GM12874 (cell line): ENCODE results near the gene CLASP1.

Source experiments
- TF ChIP-seq, protein P1 (sequence below): IDR thresholded peaks from 2 replicates; pipeline ENCODE4 v1.5.1; 2011; ENCODE audit warnings: low read depth, mild to moderate bottlenecking, control low read depth, low read length, moderate library complexity; ENCODE audit not compliant: insufficient read depth

Gene CLASP1

DNA sequence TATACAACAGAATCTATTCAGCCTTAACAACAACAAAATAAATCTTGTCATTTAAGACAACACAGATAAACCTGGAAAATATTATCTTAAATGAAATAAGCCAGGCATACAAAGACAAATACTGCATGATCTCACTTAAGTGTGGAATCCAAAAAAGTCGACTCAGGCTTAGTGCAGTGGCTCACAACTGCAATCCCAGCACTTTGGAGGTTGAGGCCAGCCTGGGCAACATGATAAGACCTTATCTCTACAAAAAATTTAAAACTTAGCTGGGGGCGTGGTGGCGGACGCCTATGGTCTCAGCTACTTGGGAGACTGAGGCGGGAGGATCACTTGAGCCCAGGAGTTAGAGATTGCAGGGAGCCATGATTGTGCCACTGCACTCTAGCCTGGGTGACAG lies 193.8 kb downstream of the CLASP1 start:
- TF ChIP-seq, protein P1, sequence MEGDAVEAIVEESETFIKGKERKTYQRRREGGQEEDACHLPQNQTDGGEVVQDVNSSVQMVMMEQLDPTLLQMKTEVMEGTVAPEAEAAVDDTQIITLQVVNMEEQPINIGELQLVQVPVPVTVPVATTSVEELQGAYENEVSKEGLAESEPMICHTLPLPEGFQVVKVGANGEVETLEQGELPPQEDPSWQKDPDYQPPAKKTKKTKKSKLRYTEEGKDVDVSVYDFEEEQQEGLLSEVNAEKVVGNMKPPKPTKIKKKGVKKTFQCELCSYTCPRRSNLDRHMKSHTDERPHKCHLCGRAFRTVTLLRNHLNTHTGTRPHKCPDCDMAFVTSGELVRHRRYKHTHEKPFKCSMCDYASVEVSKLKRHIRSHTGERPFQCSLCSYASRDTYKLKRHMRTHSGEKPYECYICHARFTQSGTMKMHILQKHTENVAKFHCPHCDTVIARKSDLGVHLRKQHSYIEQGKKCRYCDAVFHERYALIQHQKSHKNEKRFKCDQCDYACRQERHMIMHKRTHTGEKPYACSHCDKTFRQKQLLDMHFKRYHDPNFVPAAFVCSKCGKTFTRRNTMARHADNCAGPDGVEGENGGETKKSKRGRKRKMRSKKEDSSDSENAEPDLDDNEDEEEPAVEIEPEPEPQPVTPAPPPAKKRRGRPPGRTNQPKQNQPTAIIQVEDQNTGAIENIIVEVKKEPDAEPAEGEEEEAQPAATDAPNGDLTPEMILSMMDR, result no peak

DNA sequence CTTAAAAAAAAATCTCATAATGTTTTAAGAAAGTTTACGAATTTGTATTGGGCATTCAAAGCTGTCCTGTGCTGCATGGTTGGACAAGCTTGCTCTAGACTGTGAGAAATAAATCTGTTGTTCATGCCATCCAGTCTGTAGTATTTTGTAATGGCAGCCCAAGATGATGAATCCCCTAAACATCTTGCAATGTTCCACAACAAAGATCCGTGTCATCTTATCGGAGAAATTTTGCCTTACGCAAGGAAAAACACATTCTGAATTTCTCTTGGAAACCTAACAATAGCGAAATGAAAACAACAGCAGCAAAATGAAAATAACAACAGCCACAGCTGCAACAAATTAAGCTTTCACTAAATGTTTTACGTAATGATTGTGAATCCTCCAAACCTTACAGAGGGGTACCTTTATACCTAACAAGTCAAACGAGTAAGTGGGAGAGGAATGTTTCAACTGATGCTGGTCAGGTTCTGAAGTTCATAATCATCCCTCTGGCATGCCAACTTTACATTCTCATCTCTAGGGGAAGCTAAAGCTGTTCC lies 194.6 kb downstream of the CLASP1 start:
- TF ChIP-seq, protein P1, result no peak

DNA sequence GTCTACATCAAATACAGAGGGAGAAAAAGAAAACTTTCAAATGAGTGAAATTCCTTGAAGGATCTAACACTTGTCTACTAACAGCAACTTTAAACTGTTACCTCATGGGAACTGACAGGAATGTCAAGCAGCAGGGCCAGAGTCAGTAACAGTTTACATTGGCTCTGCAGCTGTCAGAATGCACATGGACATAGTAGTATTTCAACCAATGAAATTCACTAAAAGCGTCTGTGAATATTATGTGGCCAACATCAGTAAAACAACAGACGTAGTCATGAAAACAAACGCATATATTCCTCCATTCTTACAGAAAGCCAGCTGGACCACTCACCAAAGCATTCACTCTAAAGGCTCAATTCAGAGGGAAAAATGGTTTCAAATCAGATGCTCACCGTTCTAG lies 197.9 kb downstream of the CLASP1 start:
- TF ChIP-seq, protein P1, result no peak

DNA sequence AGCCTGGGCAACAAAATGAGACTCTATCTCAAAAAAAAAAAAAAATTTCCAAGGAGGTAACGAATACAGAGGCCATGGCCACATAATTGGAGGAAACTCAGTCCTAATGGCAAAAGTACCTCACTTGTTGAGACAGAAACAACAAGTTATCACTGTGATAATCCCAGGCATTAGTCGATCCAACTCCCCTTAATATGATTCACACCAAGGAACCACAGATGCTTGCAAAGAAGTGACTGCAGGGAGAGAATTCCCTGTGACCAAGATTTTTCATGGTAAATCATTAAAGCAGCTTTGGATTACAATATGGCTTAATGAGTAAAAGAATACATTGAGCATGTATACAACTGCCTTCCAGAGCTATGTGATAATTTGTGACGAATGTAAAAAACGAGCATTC lies 199.0 kb downstream of the CLASP1 start:
- TF ChIP-seq, protein P1, result no peak

DNA sequence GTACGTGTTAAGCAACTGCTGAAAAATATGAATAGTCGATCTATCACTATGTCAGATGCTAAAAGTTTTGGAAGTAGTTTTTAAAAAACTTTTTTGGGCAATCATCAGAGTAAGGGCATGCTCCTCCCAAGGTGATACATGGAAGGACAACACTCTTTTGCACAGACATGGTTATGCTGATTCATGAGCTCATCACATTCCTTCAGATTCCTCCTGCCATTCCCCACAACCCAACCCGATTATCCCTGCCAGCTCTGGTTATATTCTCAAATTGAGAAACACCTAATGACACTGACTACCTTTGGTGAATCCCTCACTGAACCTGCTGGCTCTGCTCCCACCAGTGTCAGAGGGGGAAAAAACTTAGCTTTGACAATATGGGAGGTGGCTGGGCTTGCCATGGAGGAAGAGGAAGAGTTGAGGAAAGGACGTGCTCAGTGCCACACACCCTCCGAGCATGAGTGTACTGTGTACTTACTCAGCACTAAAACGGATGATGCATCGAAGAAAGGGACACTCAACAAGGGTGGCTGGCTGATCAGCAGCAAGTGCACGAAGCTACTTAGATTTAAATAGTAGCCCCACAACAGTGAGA lies 202.5 kb downstream of the CLASP1 start:
- TF ChIP-seq, protein P1, result no peak

DNA sequence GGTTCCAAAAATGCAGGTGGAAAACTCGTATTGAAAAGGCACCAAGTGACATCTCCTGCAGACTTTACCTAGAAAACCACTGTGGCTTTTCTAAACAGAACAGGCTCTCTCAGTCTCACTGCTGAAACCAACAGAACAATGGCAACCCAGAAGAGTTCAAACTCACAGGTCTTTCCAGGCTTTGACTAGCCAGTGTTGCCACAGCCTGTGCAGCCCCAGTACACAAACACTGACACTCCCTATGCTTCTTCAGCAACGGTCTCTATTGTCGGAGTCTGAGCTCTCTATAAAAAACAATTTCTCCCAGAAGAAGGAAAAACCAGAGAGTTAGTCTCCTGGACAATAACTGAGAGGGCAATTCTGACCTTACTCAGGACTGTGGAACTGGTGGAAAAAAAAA lies 206.4 kb downstream of the CLASP1 start:
- TF ChIP-seq, protein P1, result no peak

DNA sequence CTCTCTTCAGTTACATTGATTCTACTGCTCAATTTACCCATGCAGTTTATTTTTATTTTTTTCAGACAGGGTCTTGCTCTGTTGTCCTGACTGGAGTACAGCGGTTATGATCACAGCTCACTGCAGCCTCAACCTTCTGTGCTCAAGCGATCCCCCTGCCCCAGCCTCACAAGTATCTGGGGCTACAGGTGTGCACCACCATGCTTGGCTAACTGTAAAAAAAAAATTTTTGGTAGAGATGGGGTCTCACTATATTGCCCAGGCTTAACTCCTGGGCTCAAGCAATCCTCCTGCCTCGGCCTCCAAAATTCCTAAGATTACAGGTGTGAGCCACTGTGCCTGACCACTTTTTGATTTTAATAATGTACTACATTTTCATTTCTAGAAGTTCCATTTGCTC lies 212.3 kb downstream of the CLASP1 start:
- TF ChIP-seq, protein P1, result no peak
